Measurements from ENCODE around the gene TBC1D16. TPM values are rescaled to one million over a fixed set of nuclear protein-coding genes. Genes with fewer than 3 reads are reported as not detected.

Gene TBC1D16
- total RNA-seq, 1 donor from 2014 or later, result 21.7 TPM

GRCh38 chr17:79987935-79988184 lies 47.8 kb downstream of the TBC1D16 start:
- peaks cover 35% of the 10 kb centered on the region for H3K4me1 ChIP-seq

GRCh38 chr17:79987187-79987934 lies 48.3 kb downstream of the TBC1D16 start:
- no peak for TF ChIP-seq CTCF (IDR thresholded peaks at IDR 0.05)
- no peak for ATAC-seq
- Histone ChIP-seq H3K4me1 (peaks cover 30% of the 10 kb centered on the region), H3K4me3 (no peak overlapping the region), H3K36me3 (no peaks in the 10 kb centered on the region), H3K27ac (no peak overlapping the region), H3K27me3 (no peaks in the 10 kb centered on the region), H3K9me3 (no peaks in the 10 kb centered on the region)
- intact Hi-C loops (cut with DNase I), result no loop called here
- DNase-seq, result no peak

More at GRCh38 chr17:79987935-79988184, 47.8 kb downstream of the TBC1D16 start:
- no peak overlapping the region for H3K4me3 ChIP-seq
- H3K36me3 ChIP-seq, result no peaks in the 10 kb centered on the region
- H3K27me3 ChIP-seq, result no peaks in the 10 kb centered on the region
- intact Hi-C loops (cut with DNase I), result no loop called here
- no peak overlapping the region for H3K27ac ChIP-seq
- no peak for DNase-seq
- no peak for ATAC-seq
- TF ChIP-seq CTCF (IDR thresholded peaks at IDR 0.05), result no peak
- no peaks in the 10 kb centered on the region for H3K9me3 ChIP-seq

- Histone ChIP-seq H3K9me3 (no peaks in the 10 kb centered on the region), H3K4me1 (peaks cover 22% of the 10 kb centered on the region), H3K4me3 (no peak overlapping the region), H3K27me3 (no peaks in the 10 kb centered on the region), H3K27ac (no peak overlapping the region), H3K36me3 (no peaks in the 10 kb centered on the region)
- DNase-seq (no peak), ATAC-seq (no peak)
- intact Hi-C loops (cut with DNase I), result no loop called here
- no peak for TF ChIP-seq CTCF (IDR thresholded peaks at IDR 0.05)
Measured at GRCh38 chr17:79986411-79987186, 49.1 kb downstream of the TBC1D16 start.

GRCh38 chr17:79985943-79986391 lies 49.7 kb downstream of the TBC1D16 start:
- intact Hi-C loops (cut with DNase I), result no loop called here
- Histone ChIP-seq H3K36me3 (no peaks in the 10 kb centered on the region), H3K27ac (no peak overlapping the region), H3K4me3 (no peak overlapping the region), H3K4me1 (peaks cover 22% of the 10 kb centered on the region), H3K9me3 (no peaks in the 10 kb centered on the region), H3K27me3 (no peaks in the 10 kb centered on the region)
- no peak for TF ChIP-seq CTCF (IDR thresholded peaks at IDR 0.05)
- ATAC-seq, result no peak
- no peak for DNase-seq

- H3K9me3 ChIP-seq, result no peaks in the 10 kb centered on the region
- intact Hi-C loops (cut with DNase I), result no loop called here
- H3K27ac ChIP-seq, result no peak overlapping the region
- H3K36me3 ChIP-seq, result no peaks in the 10 kb centered on the region
- peaks cover 22% of the 10 kb centered on the region for H3K4me1 ChIP-seq
- DNase-seq (no peak), ATAC-seq (no peak)
- H3K4me3 ChIP-seq, result no peak overlapping the region
- no peaks in the 10 kb centered on the region for H3K27me3 ChIP-seq
- no peak for TF ChIP-seq CTCF (IDR thresholded peaks at IDR 0.05)
Measured at GRCh38 chr17:79985361-79985942, 50.2 kb downstream of the TBC1D16 start.
